Heart left ventricle (tissue), 16 donors: ENCODE data around the gene CHMP2B. TPM values are rescaled to one million over a fixed set of nuclear protein-coding genes. Genes with fewer than 3 reads are reported as not detected.
A peak's percentile ranks its signal among the peaks of the same experiment; 100 is the strongest.

Source experiments
- ATAC-seq, 4 donors: fragments of 200-7000 bp; cut with Tn5 transposase; one replicate each; pipeline ENCODE4 v1.9.1; 2020 to 2022; ENCODE audit warnings: moderate library complexity in 4 of 4, mild to moderate bottlenecking in 3 of 4, moderate number of reproducible peaks in 1 of 4
- DNase-seq, 5 donors: peaks; one replicate each; pipeline ENCODE4 v3.0.0-alpha.2; 2020
- H3K27ac ChIP-seq, 12 donors: fragments of 200-600 bp; sonication (generic) in 4 of 12; one replicate each; pipeline versions ENCODE4 v1.5.0 to v1.8.0; 2016 to 2022; ENCODE audit warnings: mild to moderate bottlenecking in 2 of 12
- H3K27me3 ChIP-seq, 9 donors: fragments of 200-600 bp; sonication (generic) in 2 of 9; one replicate each; pipeline versions ENCODE4 v1.5.1 to v1.8.0; 2016 to 2022; ENCODE audit warnings: mild to moderate bottlenecking in 3 of 9
- H3K36me3 ChIP-seq, 9 donors: fragments of 200-600 bp; sonication (generic) in 2 of 9; one replicate each; pipeline versions ENCODE4 v1.5.0 to v1.8.0; 2018 to 2022; ENCODE audit warnings: mild to moderate bottlenecking in 2 of 9
- H3K4me1 ChIP-seq, 12 donors: fragments of 200-600 bp; sonication (generic) in 4 of 12; one replicate each; pipeline versions ENCODE4 v1.5.0 to v1.8.0; 2016 to 2022; ENCODE audit warnings: mild to moderate bottlenecking in 3 of 12
- H3K4me3 ChIP-seq, 12 donors: fragments of 200-600 bp; sonication (generic) in 4 of 12; one replicate each; pipeline versions ENCODE4 v1.5.0 to v1.8.0; 2017 to 2022; ENCODE audit warnings: mild to moderate bottlenecking in 9 of 12, moderate library complexity in 4 of 12
- H3K9me3 ChIP-seq, 12 donors: fragments of 200-600 bp; sonication (generic) in 4 of 12; one replicate each; pipeline versions ENCODE4 v1.5.0 to v1.8.0; 2016 to 2022; ENCODE audit warnings: mild to moderate bottlenecking in 1 of 12
- CTCF ChIP-seq, 12 donors: fragments of 200-600 bp; sonication (generic) in 4 of 12; IDR thresholded peaks; one replicate each; pipeline versions ENCODE4 v1.5.0 to v1.8.0; 2018 to 2022; ENCODE audit warnings: antibody characterized with exemption in 12 of 12, mild to moderate bottlenecking in 5 of 12
- POLR2A ChIP-seq, 2 donors: fragments of 450-650 bp; IDR thresholded peaks; one replicate each; pipeline ENCODE4 v1.6.1; 2017; ENCODE audit warnings: antibody characterized with exemption in 2 of 2, mild to moderate bottlenecking in 2 of 2, moderate library complexity in 2 of 2
- WGBS, 4 donors: extraction: QIAGEN DNeasy Blood & Tissue Kit in 2 of 4; methylation state at CpG; one replicate each; pipeline versions ENCODE4 v1.1.5 to v1.1.7; 2013 to 2018; 5-methylcytosine and 5-hydroxymethylcytosine counted together
- intact Hi-C, 10 donors: fragments of 100-400 bp; cut with DNase I; formaldehyde crosslinking; loops; one replicate each; pipeline versions ENCODE4 v1.11.1 to v1.14.2; 2022
- polyA plus RNA-seq, 2 donors: library from polyadenylated mRNA; stranded (reverse); fragments of 200-250 nt; gene quantifications; one replicate each; pipeline ENCODE4 v1.2.3, GENCODE V29; 2013
- total RNA-seq, 9 donors: library from RNA; depleted of rRNA in 2 of 9; stranded (reverse); fragments of >200 nt in 2 of 9; fragmentation: NEBNext Ultra II Directional in 3 of 9; extraction: Animal tissue kit (Norgen Biotek cat#: 25700) in 3 of 9; gene quantifications; one replicate each; pipeline versions ENCODE4 v1.1.0 to v1.2.4, GENCODE V29; 2016 to 2023
- donor health status: ischemic (EF 13 %, LVEDD 7.1; RV severe dilation, severe dysfunction).
- donor health status: healthy with polysubstance abuse.
- donor health status: DM: no; HTN: yes; CAD: no.
- donor health status: DM: no; HTN: no; CAD: no.
- donor health status: ischemic (EF 25% LVEDD 6.9; RV normal size, moderate dysfunction).
- donor health status: ischemic (EF 25% LVEDD 5.7; RV mildly dilated, moderate dysfunction).
- donor health status: healthy.
- donor health status: DM: yes; HTN: yes; CAD: no.
- donor health status: ischemic (EF 35%, LVEDD 5.7; RV mildly dilated, moderate dysfunction).
- donor health status: nonischemic (EF 11% LVEDD 7.7; RV severe dilation, severe dysfunction).
- donor health status: DM: yes; HTN: yes; CAD: no.
- donor health status: PGD.
- donor health status: ischemic (EF 29% LVEDD 5.4; RV normal size, mild dysfunction).
- donor health status: nonischemic (EF 23%, LVEDD 6.1; RV moderate dilation, normal function).

CHMP2B gene
- total and polyA plus RNA-seq, 11 donors: 13.6 to 42.3 (median 30.8) TPM

DNA sequence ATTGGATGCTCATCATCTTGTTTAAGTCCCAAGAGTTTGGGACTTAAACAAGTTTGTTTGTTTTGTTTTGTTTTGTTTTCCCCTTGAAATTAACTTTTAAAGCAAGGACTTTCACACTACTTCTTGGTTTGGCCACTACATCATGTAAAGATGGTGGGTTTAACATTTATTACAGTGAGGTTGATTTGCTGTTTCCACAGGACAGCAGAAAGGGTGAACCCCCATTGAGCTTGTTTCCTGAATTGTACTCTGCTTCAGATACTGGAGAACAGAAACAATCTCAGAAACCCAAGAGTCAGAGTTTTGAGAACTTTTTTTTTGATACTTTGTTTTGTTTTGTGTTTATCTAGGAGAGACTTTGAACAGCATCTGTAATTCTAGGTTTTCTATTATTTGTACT, 42.6 kb downstream of the CHMP2B start:
- peaks cover 0 to 9% (median 0%) of the 10 kb centered on the region in 12 donors for H3K4me1 ChIP-seq
- ATAC-seq (no peak), DNase-seq (no peak)
- intact Hi-C loops: no loop called here
- H3K9me3 ChIP-seq: no peaks in the 10 kb centered on the region
- no peak overlapping the region for H3K4me3 ChIP-seq
- no peak for TF ChIP-seq POLR2A (IDR thresholded peaks at IDR 0.05)
- no peak for TF ChIP-seq CTCF (IDR thresholded peaks at IDR 0.05)
- H3K27me3 ChIP-seq: no peaks in the 10 kb centered on the region
- no peaks in the 10 kb centered on the region for H3K36me3 ChIP-seq
- no peak overlapping the region for H3K27ac ChIP-seq

- Histone ChIP-seq H3K4me1 (peaks cover 0 to 9% (median 0%) of the 10 kb centered on the region in 12 donors), H3K27me3 (no peaks in the 10 kb centered on the region), H3K36me3 (no peaks in the 10 kb centered on the region), H3K9me3 (no peaks in the 10 kb centered on the region), H3K27ac (no peak overlapping the region), H3K4me3 (no peak overlapping the region)
- ATAC-seq (peak in 3 of 4 donors; percentile 29 to 57 (median 45)), DNase-seq (no peak)
- intact Hi-C loops: no loop called here
- 34 to 37% (median 36%) methylated on average over 4 of the region's 4 CpGs for WGBS, 4 donors
- no peak for TF ChIP-seq POLR2A (IDR thresholded peaks at IDR 0.05)
- TF ChIP-seq CTCF (IDR thresholded peaks at IDR 0.05): no peak
Observed at GRCh38 chr3:87270908-87271700, 44.0 kb downstream of the CHMP2B start.

- peaks cover 0 to 9% (median 0%) of the 10 kb centered on the region in 12 donors for H3K4me1 ChIP-seq
- H3K27me3 ChIP-seq: no peaks in the 10 kb centered on the region
- no peak overlapping the region for H3K4me3 ChIP-seq
- 90 to 96% (median 91%) methylated on average over 4 of the region's 4 CpGs for WGBS, 4 donors
- H3K9me3 ChIP-seq: no peaks in the 10 kb centered on the region
- ATAC-seq (no peak), DNase-seq (no peak)
- no peaks in the 10 kb centered on the region for H3K36me3 ChIP-seq
- H3K27ac ChIP-seq: no peak overlapping the region
- TF ChIP-seq POLR2A (IDR thresholded peaks at IDR 0.05) (no peak), CTCF (IDR thresholded peaks at IDR 0.05) (no peak)
- intact Hi-C loops: no loop called here
Observed at GRCh38 chr3:87272718-87273341, 45.7 kb downstream of the CHMP2B start.

- H3K27me3 ChIP-seq: peaks cover 0 to 3% (median 0%) of the 10 kb centered on the region in 9 donors
- intact Hi-C loops: no loop called here
- no peaks in the 10 kb centered on the region for H3K36me3 ChIP-seq
- ATAC-seq: no peak
- DNase-seq: no peak
- TF ChIP-seq CTCF (IDR thresholded peaks at IDR 0.05): no peak
- 74 to 84% (median 79%) methylated on average over 6 of the region's 6 CpGs for WGBS, 4 donors
- no peak within 1 kb of the TSS for H3K4me3 ChIP-seq
- H3K9me3 ChIP-seq: no peaks in the 10 kb centered on the region
- no peak within 1 kb of the TSS for H3K27ac ChIP-seq
- peaks cover 0 to 3% (median 0%) of the 10 kb centered on the region in 12 donors for H3K4me1 ChIP-seq
Observed at GRCh38 chr3:87276484-87276883, 49.4 kb downstream of the CHMP2B start, which contains the start of gene POU1F1. Gene POU1F1 (minus strand): TSS chr3:87276584. CDS start chr3:87276462, 122 bp downstream.
